ENCODE results near the gene FXYD6.

The FXYD6 gene

DNA sequence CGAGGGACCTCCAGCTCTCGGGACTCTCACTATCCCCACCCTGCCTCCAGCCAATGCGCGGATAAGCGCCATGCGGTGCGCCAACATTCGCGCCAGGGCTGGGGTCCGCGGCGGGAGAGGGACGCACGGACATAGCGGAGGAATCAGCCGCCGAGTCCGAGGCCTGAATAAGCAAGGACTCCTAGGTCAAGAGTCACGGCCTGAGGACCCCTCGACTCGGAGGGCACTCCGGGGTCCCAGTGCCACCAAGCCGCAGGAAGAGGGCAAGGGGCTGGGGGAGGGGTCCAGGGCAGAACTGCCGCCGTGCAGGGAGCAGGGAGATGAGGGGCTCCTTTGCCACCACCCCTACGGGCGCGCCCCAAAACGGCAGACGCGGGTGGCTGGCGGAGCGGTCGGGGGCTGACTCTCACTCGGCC lies 80.0 kb downstream of the FXYD6 start:
- no peak for DNase-seq (ENCODE audit: low read depth in 2 of 3, low spot score in 1 of 3)

DNA sequence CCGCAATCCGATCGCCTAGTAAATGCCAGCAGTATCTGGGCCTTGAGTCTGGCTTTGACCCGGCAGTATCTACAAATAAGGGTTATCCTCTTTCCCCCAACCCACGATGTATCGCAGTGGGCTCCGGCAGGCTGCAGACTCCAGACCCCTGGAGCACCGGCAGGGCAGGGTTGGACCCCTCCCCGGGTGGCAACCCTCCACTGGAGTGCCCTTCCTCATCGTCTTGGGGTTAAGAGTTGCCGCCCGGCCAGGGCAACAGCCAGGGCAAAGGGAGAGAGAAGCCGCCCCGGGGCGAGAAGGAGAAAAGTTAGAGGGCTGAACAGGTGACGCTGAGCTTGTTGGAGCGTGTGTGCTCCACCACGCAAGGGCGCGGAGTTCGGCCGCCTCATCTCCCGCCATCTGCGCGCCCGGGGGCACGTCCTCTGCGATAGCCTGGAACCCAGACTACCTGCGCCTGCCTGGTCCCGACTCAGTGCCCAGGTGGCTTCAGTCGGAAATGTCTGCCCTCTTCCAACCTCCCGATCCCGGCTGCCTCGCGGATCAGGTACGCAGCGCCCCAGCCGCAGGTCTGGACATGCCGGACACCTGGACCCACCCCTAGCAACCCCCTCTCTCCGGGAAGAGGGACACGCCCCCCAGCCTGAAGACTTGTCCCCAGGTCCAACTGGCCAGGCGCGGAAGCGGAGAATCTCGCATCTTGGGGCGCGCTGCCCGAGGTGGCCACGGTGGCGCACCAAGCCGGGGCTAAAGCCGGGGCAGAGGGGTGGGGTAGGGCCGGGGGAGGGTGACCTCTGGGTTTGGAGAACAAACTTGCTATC lies 80.6 kb downstream of the FXYD6 start:
- no peak for DNase-seq (ENCODE audit: low read depth in 2 of 3, low spot score in 1 of 3)

DNA sequence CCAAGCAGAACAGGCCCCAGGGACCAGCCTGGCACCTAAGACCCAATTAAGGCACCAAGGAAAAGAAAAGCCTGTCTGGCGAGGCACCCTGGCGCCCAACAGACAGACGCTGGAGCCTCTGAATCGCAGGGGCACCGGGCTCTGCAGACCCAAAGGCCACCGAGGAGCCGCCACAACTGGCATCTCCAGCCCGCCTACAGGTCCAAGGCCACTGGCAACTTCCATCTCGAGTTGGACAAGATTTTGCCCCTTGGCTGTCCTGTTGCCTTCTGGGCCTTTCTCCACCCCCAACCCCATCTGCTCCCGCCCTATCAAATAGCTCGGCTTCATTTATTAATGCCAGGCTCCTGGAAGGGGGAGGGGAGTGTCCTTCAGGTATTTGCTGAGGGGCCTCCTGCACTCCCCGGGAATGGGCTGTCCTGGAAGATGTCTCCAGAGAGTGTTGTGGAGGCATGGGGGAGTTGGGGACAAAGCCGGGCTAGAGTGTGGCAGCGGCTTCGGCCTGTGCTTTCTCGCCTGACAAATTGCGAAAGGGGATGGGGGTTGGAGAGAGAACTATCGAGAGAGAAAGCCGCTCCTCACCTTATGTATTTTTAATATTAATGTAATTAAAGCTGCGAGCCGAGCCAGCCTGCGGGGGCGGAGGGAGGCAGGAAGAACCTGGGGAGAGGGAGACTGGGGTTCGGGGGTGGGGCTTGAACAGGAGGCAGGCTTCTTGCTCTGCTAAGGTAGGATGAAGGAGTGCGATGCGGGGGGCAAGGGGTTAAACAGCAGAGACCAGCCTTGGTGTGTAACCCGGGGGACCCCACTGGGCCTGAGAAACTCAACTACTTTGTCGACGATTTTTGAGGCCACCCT lies 81.5 kb downstream of the FXYD6 start:
- no peak for DNase-seq (ENCODE audit: low read depth in 2 of 3, low spot score in 1 of 3)

DNA sequence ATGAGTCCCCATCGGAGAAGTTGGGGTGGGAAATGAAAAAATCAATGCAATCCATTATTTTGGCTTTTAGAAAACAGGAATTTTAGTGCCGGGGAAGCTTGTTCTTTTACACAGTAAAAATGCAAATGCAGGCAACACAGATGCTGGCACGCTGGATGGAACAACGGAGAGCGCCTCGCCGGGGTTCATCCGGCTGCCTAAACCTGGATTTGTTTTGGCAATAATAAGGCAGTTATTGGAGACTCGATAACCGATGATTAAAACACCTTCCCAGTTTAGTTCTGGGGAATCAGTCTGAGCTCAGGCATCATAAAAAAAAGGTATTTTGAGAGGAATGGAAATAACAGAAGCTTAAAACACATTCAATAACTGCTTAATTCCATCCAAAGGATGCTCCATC lies 82.3 kb downstream of the FXYD6 start:
- DNase-seq (ENCODE audit: low read depth in 2 of 3, low spot score in 1 of 3): no peak

DNA sequence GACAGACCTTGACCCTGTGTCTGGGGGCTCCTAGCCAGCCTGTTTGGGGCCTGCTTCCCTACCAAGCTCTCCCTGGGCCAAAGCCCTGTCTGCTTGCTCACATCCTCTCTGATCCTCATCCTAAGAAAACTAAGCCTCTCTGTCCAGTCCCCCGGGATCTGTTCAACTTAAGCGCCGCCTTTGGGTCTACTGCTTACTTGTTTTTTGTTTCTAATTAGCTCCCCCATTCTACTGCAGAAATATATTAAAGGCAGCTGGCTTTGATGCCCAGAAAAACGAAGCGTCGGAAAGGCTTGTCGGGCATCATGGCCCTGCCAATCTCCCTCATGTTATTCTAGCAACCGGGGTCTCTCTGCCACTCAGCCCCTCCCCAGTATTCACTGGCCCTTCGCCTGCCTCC lies 82.9 kb downstream of the FXYD6 start:
- no peak for DNase-seq (ENCODE audit: low read depth in 2 of 3, low spot score in 1 of 3)

DNA sequence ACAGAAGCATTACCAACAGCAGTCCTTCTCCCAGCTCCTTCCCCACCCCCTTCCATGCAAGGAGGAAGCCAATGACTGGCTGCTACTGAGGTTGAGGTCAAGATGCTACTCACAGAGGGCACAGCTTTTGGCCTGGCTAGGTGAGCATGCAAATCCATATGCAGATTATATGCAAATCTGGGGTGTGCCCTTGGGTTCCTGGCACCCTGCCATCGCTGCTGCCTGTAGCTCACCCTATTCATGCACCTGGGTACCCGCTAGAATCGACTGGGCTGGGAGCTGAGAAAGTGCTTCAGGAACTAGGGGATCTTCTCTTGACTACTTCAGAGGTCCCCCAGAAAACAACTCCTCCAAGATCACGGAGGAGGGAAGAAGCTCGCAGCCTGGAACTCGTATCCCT lies 83.5 kb downstream of the FXYD6 start:
- no peak for DNase-seq (ENCODE audit: low read depth in 2 of 3, low spot score in 1 of 3)

DNA sequence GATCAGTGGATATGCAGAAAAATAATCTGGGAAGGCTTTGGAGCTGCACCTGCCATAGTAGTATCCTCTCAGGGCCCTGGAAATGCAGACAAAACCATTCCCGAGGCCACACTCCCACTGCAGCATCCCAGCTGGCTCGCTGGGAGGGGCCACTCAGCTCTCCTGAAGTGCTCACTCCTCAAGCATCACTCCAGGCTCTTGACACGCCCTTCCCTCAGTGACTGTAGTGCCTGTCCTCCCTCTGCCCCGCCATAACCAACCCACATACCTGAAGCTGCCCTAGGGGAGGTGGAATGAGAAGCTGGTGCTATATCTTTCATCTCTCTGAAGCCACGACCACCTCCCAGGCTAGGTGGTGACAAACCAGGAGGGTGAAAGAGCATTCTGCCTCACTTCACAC lies 84.2 kb downstream of the FXYD6 start:
- DNase-seq (ENCODE audit: low read depth in 2 of 3, low spot score in 1 of 3): no peak

DNA sequence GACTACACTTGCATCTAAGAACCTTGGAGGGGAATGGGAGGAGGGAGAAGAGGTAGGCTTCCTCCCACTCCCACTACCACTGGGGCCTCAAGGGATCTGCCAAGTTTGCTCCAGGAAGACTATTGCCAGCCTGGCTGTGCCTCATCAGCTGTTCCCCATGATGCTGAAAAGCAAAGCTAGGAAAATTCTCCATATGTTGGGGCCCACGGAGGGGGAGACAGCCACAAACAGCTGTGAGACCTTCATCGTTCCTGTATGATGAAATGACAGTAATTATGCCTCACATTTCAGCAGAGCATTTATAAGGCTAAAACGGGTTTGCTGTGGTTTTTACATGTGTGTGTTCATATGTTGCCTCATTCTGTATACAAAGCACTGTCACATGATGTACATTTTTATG lies 86.2 kb downstream of the FXYD6 start:
- no peak for DNase-seq (ENCODE audit: low read depth in 2 of 3, low spot score in 1 of 3)

DNA sequence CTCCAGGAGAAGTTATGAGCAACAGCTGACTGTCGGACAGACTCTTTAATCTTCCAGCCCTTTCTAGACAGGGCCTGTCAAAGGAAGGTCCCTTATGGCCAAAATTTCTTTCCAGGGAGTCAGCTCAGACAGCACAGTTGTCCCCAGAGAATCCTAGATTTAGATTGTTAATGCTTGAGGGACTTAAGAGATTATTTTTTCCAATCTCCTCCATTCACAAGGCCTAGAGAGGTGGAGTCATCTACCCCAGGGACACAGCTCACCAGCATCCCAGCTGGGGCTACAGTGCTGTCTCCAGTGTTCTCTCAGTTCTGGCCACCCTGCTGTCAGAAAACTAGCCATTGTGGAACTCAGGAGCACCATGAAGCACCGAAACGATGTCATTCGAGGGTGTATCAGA lies 87.2 kb downstream of the FXYD6 start:
- DNase-seq (ENCODE audit: low read depth in 2 of 3, low spot score in 1 of 3): no peak

Measured in stimulated activated CD4-positive, alpha-beta T cell treated with anti-CD3 and anti-CD28 coated beads, Interleukin-12 subunit alpha, Interleukin-12 subunit beta, amount 100 ng/mL, for 48 hours (primary cell).